Activated naive CD8-positive, alpha-beta T cell (primary cell): ENCODE results near the gene EXOC3L1.

ENCODE experiments used
- H3K27ac Mint-ChIP-seq: one replicate; pipeline ENCODE4 v1.8.0; 2021; ENCODE audit warnings: mixed read lengths
- H3K27me3 Mint-ChIP-seq: one replicate; pipeline ENCODE4 v1.8.0; 2021; ENCODE audit warnings: mixed read lengths
- H3K36me3 Mint-ChIP-seq: one replicate; pipeline ENCODE4 v1.8.0; 2021; ENCODE audit warnings: mixed read lengths
- H3K4me1 Mint-ChIP-seq: one replicate; pipeline ENCODE4 v1.8.0; 2021; ENCODE audit warnings: low read depth, mixed read lengths
- H3K4me3 Mint-ChIP-seq: one replicate; pipeline ENCODE4 v1.8.0; 2021; ENCODE audit warnings: mild to moderate bottlenecking, mixed read lengths
- H3K9me3 Mint-ChIP-seq: one replicate; pipeline ENCODE4 v1.8.0; 2021; ENCODE audit warnings: low read depth, mixed read lengths

EXOC3L1 gene

DNA sequence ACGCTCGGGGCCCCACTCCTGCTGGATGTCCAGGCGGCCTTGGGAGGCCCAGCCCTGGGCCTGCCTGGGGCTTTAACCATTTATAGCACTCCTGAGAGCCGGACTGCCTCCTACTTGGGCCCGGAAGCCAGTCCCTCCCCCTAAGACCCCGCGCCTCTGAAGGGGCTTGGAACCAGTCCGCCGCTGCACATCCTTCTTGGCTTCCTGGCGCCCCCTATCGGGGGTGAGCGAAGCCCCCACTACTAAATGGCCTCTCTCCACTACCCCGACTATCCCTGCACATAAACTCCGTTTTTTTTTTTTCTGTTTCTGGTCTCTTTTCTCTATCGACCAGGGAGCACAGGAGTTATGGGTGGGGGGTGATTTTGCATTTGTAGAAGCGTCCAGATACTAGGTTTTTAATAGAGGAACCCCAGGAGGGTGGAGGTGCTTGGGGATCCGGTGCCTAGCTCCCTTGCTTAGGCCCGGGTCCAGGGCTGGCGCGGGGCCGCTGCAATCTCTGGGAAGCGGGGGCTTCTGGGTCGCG lies 20.2 kb downstream of the EXOC3L1 start:
- H3K9me3 Mint-ChIP-seq = no peaks in the 10 kb centered on the region
- H3K27me3 Mint-ChIP-seq = peaks cover 33% of the 10 kb centered on the region
- peaks cover 3% of the 10 kb centered on the region for H3K36me3 Mint-ChIP-seq
- no peak overlapping the region for H3K27ac Mint-ChIP-seq
- H3K4me1 Mint-ChIP-seq = peaks cover 26% of the 10 kb centered on the region
- peak overlapping the region; percentile 78 for H3K4me3 Mint-ChIP-seq

DNA sequence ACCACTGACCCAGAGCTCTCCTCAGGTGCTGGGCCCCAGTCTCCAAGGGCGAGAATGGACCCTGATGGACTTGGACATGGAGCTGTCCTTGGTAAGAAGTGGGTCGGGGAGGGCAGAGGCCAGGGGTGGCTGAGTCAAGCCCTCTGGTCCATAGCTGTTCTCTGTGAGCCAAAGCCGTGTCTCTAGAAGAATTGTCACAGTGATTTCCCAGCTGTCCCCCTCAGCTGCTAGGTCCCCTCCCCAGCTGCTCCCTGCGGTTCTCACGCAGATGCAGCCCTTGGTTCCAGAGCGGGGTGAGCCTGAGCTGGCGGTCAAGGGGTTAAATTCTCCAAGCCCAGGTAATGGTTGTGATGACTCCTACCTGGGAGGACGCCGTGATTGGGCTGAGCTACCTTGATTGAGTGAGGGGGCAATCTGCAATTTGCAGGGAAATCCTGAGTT lies 20.9 kb downstream of the EXOC3L1 start:
- Mint-ChIP-seq H3K4me3 (no peak overlapping the region), H3K27ac (no peak overlapping the region), H3K36me3 (peaks cover 3% of the 10 kb centered on the region), H3K4me1 (peaks cover 28% of the 10 kb centered on the region), H3K27me3 (peaks cover 33% of the 10 kb centered on the region), H3K9me3 (no peaks in the 10 kb centered on the region)

DNA sequence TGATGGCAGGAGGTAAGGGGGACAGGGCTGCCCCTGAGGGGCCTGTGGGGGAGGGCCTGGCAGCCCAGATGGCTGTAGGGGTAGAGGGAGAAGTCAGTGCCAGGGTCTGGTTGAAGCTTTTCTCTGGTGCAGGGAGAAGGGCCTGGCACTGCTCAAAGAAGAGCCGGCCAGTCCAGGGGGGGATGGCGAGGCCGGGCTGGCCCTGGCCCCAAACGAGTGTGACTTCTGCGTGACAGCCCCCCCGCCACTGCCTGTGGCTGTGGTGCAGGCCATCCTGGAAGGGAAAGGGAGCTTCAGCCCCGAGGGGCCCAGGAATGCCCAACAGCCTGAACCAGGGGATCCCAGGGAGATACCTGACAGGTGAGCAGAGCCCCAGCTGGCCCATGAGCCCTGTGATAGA lies 22.3 kb downstream of the EXOC3L1 start:
- peaks cover 25% of the 10 kb centered on the region for H3K27me3 Mint-ChIP-seq
- no peak overlapping the region for H3K27ac Mint-ChIP-seq
- H3K4me3 Mint-ChIP-seq = no peak overlapping the region
- H3K4me1 Mint-ChIP-seq = peaks cover 21% of the 10 kb centered on the region
- H3K36me3 Mint-ChIP-seq = peaks cover 3% of the 10 kb centered on the region
- H3K9me3 Mint-ChIP-seq = no peaks in the 10 kb centered on the region

DNA sequence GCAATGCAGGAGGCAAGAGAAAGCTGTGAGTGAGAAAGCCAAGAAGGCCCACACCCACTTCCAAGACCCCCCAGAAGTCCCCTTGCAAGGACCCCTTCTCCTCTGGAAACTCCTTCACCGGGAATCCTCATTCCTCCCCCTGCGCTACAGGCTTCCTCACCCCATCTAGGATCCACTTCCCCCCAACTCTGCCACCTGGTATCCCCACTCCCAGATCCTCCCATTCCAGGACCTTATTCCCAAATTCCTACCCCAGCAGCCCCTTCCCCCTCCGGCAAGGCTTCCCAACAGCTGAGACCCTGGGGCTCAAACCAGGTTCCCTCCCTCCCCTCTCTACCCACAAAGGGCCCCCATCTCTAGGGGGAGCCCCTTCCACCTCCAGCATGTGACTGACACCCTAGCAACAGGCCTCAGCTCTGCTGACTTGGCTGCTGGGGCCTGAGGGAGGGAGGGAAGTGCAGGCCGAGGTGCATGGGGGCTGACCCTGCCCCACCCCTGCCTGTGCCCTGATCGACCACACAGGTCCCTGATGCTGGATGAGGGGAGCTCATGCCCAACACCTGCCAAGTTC lies 23.3 kb downstream of the EXOC3L1 start:
- no peaks in the 10 kb centered on the region for H3K9me3 Mint-ChIP-seq
- H3K27ac Mint-ChIP-seq = no peak overlapping the region
- peaks cover 29% of the 10 kb centered on the region for H3K27me3 Mint-ChIP-seq
- H3K4me3 Mint-ChIP-seq = no peak overlapping the region
- H3K36me3 Mint-ChIP-seq = peaks cover 3% of the 10 kb centered on the region
- H3K4me1 Mint-ChIP-seq = peaks cover 26% of the 10 kb centered on the region

DNA sequence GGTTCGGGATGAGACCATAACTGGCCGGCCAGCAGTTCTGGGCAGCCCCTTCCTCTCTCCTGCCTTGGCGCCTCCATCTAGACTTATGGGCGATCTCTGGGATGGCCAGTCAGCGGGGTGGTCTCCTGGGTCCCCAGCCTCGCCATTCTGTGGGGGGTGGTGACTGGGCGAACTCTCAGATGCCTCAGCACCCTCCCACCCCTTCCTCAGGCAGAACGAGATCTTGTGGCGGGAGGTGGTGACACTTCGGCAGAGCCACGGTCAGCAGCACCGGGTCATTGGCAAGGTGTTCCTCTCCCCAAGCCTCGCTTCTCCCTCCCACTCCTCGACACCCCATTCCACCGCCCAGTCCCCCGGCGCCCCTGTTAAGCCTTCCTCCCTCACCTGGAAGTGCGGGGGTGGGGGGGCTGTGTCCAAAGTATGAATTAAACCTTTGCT lies 23.8 kb downstream of the EXOC3L1 start:
- Mint-ChIP-seq H3K4me1 (peaks cover 27% of the 10 kb centered on the region), H3K36me3 (peaks cover 2% of the 10 kb centered on the region), H3K9me3 (no peaks in the 10 kb centered on the region), H3K4me3 (no peak overlapping the region), H3K27me3 (peaks cover 23% of the 10 kb centered on the region), H3K27ac (no peak overlapping the region)

DNA sequence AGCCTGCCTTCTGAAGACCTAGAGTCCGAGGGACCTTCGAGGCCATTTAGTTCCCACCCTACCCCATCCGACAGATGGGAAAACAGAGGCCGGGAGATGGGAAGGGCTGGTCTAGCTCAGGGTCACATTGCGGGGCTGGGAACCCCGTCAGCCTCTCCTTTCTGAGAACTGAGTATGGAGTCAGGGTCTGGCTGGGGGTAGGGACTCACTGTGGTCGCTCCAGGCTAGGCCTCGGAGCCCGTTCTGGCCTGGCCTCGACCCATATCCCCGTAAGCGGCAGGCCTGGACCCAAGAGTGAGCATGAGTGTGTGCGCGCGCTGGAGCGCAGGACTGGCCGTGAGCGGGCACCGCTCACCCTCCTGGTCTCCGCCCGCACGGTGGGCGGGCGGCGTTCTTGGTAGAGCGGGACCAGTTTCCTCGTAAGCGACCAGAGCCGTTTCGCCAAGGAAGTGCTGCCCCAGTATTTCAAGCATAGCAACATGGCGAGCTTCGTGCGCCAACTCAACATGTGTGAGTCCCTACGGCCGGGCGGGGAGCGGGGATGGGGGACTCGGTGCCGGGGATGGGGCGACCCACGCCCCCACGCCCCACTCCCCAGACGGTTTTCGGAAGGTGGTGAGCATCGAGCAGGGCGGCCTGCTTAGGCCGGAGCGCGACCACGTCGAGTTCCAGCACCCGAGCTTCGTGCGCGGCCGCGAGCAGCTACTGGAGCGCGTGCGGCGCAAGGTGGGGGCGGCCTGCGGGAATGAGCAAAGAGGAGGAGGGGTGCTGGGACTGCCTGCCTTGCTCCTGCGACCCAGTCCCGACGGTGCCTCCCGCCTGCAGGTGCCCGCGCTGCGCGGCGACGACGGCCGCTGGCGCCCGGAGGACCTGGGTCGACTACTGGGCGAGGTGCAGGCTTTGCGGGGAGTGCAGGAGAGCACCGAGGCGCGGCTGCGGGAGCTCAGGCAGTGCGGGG lies 24.5 kb downstream of the EXOC3L1 start:
- Mint-ChIP-seq H3K27ac (no peak overlapping the region), H3K4me3 (peak overlapping the region; percentile 47), H3K9me3 (no peaks in the 10 kb centered on the region), H3K27me3 (peaks cover 22% of the 10 kb centered on the region), H3K4me1 (peaks cover 29% of the 10 kb centered on the region), H3K36me3 (no peaks in the 10 kb centered on the region)

DNA sequence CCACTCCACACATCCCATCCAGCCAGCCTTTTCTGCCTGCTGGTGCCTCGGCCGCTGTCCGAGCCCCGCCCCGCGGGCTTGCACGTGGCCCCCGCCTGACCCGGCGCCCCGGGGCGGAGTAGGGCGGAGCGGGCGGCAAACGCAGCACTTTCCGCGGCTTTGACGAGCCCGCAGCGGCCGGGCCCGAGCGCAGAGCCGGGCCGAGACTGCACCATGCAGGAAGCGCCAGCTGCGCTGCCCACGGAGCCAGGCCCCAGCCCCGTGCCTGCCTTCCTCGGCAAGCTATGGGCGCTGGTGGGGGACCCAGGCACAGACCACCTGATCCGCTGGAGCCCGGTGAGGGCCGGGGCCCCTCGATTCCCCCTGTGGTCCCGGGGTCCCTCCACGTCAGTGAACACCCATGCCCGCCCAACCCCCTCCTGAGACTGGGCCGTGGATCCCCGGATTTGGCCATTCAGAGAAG lies 25.3 kb downstream of the EXOC3L1 start, which contains the start of gene HSF4:
Gene HSF4, plus strand, starts transcription at position 147 of the 463 bp plus-strand sequence. Its CDS starts 67 bp downstream, at position 214.
- Mint-ChIP-seq H3K9me3 (no peaks in the 10 kb centered on the region), H3K4me3 (peak within 1 kb of the TSS; percentile 47), H3K4me1 (peaks cover 25% of the 10 kb centered on the region), H3K27ac (no peak within 1 kb of the TSS), H3K27me3 (peaks cover 21% of the 10 kb centered on the region), H3K36me3 (no peaks in the 10 kb centered on the region)

DNA sequence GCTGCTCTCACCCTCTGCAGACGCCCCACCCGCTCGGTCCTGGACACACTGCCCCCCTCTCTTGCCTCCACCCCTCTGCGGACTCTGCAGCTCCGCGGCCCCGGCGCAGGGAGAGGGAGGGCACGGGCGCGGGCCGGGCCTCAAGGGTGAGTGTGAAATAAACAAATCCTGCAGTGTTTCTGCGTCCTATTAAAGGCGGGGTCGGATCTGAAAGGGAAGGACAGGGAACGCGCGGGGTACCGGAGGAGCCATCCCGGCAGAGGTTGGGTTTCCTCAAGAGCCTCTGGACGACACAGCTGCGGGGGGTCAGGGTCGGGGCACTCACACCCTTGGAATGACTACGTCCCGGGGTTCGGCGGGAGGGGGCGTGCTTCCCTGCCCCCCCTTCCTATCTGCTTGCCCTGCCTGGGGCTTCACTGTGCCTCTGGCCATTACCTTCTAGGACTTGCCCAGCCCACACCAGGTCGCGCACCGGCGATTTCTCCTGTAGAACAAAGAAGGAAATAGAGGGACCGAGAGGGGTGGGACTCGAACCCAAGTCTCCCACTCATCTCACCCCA lies 25.9 kb downstream of the EXOC3L1 start:
- Mint-ChIP-seq H3K4me3 (peak overlapping the region; percentile 32), H3K27me3 (peaks cover 21% of the 10 kb centered on the region), H3K27ac (no peak overlapping the region), H3K36me3 (no peaks in the 10 kb centered on the region), H3K4me1 (peaks cover 26% of the 10 kb centered on the region), H3K9me3 (no peaks in the 10 kb centered on the region)

DNA sequence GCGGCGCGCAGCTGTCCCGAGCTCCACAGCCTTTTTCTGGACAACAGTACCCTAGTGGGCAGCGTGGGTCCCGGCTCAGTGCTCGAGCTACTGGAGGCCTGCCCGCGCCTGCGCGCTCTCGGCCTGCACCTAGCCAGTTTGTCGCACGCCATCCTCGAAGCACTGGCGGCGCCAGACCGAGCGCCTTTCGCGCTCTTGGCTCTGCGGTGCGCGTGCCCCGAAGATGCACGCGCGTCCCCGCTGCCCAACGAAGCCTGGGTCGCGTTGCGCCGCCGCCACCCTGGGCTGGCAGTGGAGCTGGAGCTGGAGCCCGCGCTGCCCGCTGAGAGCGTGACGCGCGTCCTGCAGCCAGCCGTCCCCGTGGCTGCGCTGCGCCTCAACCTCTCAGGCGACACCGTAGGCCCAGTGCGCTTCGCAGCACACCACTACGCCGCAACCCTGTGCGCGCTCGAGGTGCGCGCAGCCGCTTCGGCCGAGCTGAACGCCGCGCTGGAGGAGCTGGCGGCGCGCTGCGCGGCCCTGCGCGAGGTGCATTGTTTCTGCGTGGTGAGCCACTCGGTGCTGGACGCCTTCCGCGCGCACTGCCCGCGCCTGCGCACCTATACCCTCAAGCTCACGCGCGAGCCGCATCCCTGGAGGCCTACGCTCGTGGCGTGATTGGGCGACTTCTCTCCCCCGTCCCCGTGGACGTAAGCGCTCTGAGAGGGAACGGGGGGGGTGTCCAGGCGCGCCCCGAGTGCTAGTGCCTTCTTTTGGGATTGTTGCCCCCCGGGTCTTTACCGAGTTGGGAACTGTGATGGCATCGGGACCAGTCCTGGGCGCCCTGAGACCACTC lies 26.6 kb downstream of the EXOC3L1 start:
- no peak overlapping the region for H3K27ac Mint-ChIP-seq
- peaks cover 19% of the 10 kb centered on the region for H3K27me3 Mint-ChIP-seq
- H3K4me3 Mint-ChIP-seq = peak overlapping the region; percentile 32
- no peaks in the 10 kb centered on the region for H3K36me3 Mint-ChIP-seq
- H3K4me1 Mint-ChIP-seq = peaks cover 33% of the 10 kb centered on the region
- H3K9me3 Mint-ChIP-seq = no peaks in the 10 kb centered on the region

DNA sequence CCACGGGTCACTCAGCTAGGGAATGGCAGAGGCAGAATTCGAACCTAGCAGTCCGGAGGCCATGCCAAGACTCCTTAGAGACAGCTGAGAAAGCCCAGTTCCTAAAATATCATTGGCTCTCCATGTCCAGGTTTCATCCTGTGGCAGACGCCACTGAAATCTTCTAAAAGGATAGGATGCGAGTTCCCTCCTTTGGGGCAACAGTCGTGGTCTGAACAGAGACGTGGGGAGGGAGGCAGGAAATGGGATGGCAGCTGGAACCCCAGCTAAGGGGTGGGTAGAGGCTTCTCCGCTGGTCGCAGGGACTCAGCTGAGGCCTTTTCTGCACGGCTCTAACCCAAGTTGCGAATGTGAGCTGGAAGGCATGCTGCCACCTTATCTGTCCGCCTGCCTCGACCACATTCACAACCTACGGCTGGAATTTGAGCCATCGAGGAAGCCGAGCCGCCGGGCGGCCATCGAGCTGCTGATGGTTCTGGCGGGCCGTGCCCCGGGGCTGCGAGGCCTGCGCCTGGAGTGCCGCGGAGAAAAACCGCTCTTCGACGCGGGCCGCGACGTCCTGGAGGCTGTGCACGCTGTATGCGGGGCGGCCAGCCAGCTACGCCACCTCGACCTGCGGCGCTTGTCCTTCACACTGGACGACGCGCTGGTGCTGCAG lies 27.3 kb downstream of the EXOC3L1 start:
- Mint-ChIP-seq H3K9me3 (no peaks in the 10 kb centered on the region), H3K4me1 (peaks cover 40% of the 10 kb centered on the region), H3K27ac (no peak overlapping the region), H3K4me3 (peak overlapping the region; percentile 46), H3K36me3 (no peaks in the 10 kb centered on the region), H3K27me3 (peaks cover 17% of the 10 kb centered on the region)

DNA sequence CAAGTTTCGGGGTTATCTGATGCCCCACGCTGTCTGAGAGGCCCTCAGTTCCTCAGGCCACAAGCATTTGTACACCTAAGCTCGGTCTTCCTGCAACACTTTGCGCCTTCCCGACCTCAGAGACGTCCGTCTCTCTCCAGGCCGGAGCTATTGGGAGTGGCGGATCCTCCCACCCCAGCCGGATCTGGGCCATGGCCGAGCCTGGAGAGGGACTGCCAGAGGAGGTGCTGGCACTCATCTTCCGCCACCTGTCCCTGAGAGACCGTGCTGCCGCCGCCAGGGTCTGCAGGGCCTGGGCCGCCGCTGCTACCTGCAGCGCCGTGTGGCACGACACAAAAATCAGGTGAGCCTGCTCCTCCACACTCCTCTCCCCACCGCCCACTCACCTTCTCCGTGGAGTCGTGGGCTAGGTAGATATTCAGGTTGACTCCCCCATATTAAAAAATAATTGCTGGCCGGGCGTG lies 28.3 kb downstream of the EXOC3L1 start:
- no peak overlapping the region for H3K27ac Mint-ChIP-seq
- H3K4me1 Mint-ChIP-seq = peaks cover 47% of the 10 kb centered on the region
- peaks cover 12% of the 10 kb centered on the region for H3K27me3 Mint-ChIP-seq
- no peaks in the 10 kb centered on the region for H3K9me3 Mint-ChIP-seq
- no peaks in the 10 kb centered on the region for H3K36me3 Mint-ChIP-seq
- H3K4me3 Mint-ChIP-seq = peak overlapping the region; percentile 40

DNA sequence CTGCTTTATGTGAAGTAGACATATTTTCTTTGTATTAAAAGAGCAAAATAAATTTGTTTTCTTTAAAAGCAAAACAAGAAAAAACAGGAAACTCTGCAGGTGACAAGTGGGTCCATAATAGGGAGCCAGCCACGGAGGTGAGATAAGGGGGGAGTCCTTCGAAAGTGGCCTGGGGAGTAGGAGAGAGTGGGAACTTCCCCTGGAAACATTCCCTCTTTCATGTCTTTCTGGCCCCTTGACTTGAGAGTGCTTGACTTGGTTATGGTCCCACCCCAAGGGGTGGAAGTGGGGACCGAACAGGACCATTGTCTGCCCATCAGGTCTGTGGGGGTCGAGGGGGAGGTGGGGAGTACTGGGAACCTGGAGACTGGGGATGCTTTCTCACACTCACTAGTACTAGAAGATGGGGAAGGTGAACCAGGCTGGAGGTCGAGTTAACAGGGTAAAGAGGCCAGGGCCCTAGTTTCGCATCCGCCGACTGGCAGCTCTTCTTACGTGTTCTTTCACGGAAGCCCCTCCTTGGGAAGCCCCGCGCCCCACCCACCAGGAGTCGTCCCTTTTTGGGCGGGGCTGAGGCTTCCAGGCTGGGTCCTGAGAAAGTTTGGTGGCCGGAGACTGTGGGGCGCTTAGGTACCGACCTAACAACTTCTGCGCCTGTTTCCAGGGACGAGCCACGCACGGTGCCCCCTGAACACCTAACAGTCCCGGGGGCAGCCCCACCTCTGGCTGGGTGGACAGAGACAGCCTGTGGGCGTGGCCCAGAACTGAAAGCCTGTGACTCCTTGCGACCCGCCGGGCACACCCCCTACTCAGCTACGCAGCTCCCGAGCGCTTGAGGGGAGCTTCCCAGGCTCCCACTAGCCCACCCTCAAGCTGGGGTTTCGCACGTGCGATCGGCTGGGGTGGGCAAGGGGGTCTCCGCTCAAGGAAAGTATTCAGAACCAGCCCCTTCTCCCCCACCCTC lies 31.0 kb downstream of the EXOC3L1 start:
- Mint-ChIP-seq H3K4me3 (peak overlapping the region; percentile 89), H3K27ac (peak overlapping the region; percentile 83), H3K27me3 (peaks cover 10% of the 10 kb centered on the region), H3K4me1 (peaks cover 48% of the 10 kb centered on the region), H3K36me3 (no peaks in the 10 kb centered on the region), H3K9me3 (no peaks in the 10 kb centered on the region)
